BLaER1 treated with 17β-estradiol and CSF1 and Interleukin-3, amounts not matched to agents 10 nM and 100 nM (cell line): Measurements from ENCODE around the gene CRELD2.
"Not testable (repeated sequence)": the region's sequence is repeated elsewhere in the genome, so short reads cannot be mapped to it uniquely, and the experiment has no call there.

Experiments
- H3K27ac ChIP-seq, 11 experiments: shearing (Covaris generic); formaldehyde crosslinking; 2 replicates each; pipeline ENCODE4 v1.8.1; 2022
- H3K27me3 ChIP-seq, 11 experiments: shearing (Covaris generic); formaldehyde crosslinking; 2 replicates each; pipeline ENCODE4 v1.8.1; 2022
- H3K36me3 ChIP-seq, 11 experiments: shearing (Covaris generic); formaldehyde crosslinking; 2 replicates each; pipeline ENCODE4 v1.8.1; 2022
- H3K4me1 ChIP-seq, 10 experiments: shearing (Covaris generic); formaldehyde crosslinking; 2 replicates each; pipeline ENCODE4 v1.8.1; 2022
- H3K4me2 ChIP-seq, 11 experiments: shearing (Covaris generic); formaldehyde crosslinking; 2 replicates each; pipeline ENCODE4 v1.8.1; 2022
- H3K4me3 ChIP-seq, 10 experiments: shearing (Covaris generic); formaldehyde crosslinking; 2 replicates each; pipeline ENCODE4 v1.8.1; 2022
- H3K9ac ChIP-seq, 11 experiments: shearing (Covaris generic); formaldehyde crosslinking; 2 replicates each; pipeline ENCODE4 v1.8.1; 2022
- H3K9me3 ChIP-seq, 11 experiments: shearing (Covaris generic); formaldehyde crosslinking; replicated peaks in 1 of 11; 2 replicates each; pipeline ENCODE4 v1.8.1; 2022
- H4K20me1 ChIP-seq, 11 experiments: shearing (Covaris generic); formaldehyde crosslinking; 2 replicates each; pipeline ENCODE4 v1.8.1; 2022
- Cebpa-rat ChIP-seq, 11 experiments: shearing (Covaris generic); IDR thresholded peaks; 2 replicates each; pipeline ENCODE4 v1.8.1; 2022

The CRELD2 gene

DNA sequence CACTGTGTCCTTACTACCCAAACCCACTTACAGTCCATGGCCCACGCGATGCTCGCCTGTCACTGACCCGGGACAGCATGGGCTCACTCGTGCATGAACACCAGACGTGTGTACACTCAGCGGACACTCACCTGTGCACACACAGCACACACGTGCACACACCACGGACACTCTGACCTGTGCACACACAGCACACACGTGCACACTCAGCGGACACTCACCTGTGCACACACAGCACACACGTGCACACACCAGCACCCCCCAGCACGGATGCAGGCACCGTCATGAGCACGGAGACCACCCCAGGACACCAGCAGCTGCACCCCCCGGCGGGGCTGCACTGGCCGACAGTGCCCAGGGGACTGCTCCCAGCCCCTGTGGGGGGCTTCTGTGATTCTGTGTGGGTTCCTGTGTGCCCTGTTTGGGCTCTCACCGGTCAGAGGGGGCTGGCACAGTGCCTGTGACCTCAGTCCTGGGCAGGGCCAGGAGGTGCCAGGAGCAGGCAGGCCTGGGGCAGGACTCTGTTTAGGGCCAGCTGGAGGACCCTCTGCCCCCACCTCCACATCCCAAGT is 20.2 kb downstream of the CRELD2 start:
- H3K27ac ChIP-seq: no peak overlapping the region; a peak in 1 of 22 replicates
- H3K9me3 ChIP-seq: peaks cover 7 to 23% (median 17%) of the 10 kb centered on the region in 11 experiments; a peak in 18 of 22 replicates
- no peak for TF ChIP-seq Cebpa-rat (IDR thresholded peaks at IDR 0.05)
- H3K27me3 ChIP-seq: no peaks in the 10 kb centered on the region
- H3K4me1 ChIP-seq: peaks cover 37 to 59% (median 49%) of the 10 kb centered on the region in 10 experiments
- H4K20me1 ChIP-seq: no peaks in the 10 kb centered on the region
- 0 out of 22 replicates have a peak overlapping the region, but pooled peaks of 1 of the 11 experiments have one; percentile 74 for H3K9ac ChIP-seq
- H3K4me3 ChIP-seq: no peak overlapping the region
- no peaks in the 10 kb centered on the region; a peak in 1 of 22 replicates for H3K36me3 ChIP-seq
- peak overlapping the region; percentile 90 to 98 (median 96); a peak in 18 of 22 replicates for H3K4me2 ChIP-seq

DNA sequence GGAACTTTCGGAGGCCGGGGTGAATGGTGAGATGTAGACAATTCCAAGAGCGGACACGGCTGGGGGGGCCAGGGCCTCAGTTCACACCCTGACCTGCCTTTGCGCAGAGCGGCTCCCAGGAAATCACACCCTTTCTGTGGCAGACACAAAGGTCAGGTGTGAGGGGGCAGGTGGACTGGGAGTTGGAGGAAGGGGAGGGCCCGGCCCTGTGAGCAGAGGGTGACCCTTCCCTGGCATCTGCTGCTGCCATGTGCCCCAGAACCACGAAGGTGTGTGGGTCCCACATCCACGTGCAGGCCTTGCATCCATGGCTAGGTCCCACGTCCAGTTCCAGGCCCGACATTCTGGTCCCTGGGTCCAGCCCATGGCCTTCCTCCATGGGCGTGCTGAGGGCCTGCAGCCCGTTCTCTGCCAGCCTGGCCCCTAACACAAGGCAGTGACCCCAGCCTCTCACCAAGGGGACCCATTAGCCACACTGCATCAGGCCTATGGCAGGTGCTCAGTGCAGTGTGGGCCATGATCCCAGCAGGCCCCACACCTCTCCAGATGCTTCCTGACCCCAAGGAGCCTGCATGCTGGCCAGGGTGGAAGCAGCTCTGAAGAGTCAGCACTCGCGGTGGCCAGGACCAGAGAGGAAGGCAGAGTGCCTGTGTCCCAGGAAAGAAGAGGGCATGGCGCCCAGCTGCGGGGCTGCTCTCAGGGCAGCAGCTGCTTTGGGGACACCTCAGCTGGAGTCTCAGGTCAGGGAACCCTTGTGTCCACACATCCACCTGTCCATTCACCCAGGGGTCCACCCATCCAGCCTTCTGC is 23.3 kb downstream of the CRELD2 start:
- Histone ChIP-seq H4K20me1 (no peaks in the 10 kb centered on the region), H3K27me3 (no peaks in the 10 kb centered on the region), H3K4me1 (peaks cover 23 to 64% (median 45%) of the 10 kb centered on the region in 10 experiments)

DNA sequence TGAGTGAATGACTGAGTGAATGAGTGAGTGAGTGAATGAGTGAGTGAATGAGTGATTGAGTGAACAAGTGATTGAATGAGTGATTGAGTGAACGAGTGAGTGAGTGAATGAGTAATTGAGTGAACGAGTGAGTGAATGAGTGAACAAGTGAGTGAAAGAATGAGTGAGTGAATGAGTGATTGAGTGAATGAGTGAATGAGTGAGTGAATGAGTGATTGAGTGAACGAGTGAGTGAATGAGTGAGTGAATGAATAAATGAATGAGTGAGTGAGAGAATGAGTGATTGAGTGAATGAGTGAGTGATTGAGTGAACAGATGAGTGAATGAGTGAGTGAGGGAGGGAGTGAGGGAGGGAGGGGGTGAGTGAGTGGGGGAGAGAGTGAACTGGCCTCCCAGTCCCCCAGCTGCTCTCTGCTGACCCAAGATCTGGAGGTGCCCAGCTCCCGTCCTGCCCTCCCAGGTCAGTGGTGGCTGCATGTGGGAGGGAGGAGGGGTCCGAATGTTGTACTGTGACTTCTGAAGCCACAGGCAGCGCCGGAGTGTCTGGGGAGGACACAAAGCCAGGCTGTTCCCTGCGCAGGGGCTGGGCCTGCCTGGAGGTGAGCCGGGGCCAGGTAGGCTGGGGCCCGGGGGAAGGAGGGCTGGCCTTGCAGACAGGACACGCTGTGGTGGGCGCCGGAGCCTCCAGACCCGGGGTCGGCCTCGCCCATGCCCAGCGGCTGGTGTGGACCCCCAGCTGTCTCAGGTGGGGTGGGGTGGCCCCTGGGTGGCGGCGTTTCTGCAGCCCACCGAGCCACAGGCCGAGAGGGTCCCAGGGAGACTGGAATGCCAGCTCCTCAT is 24.4 kb downstream of the CRELD2 start:
- Histone ChIP-seq H3K27me3 (no peaks in the 10 kb centered on the region), H3K27ac (no peak overlapping the region), H4K20me1 (peaks cover 0 to under 1% (median 0%) of the 10 kb centered on the region in 11 experiments; a peak in 1 of 22 replicates), H3K9me3 (peaks cover 7 to 23% (median 17%) of the 10 kb centered on the region in 11 experiments; a peak in 18 of 22 replicates), H3K4me1 (peaks cover 12 to 64% (median 45%) of the 10 kb centered on the region in 10 experiments), H3K4me2 (0 out of 22 replicates have a peak overlapping the region, but pooled peaks of 1 of the 11 experiments have one; percentile 0), H3K36me3 (no peaks in the 10 kb centered on the region; a peak in 1 of 22 replicates), H3K4me3 (no peak overlapping the region), H3K9ac (no peak overlapping the region)
- no peak for TF ChIP-seq Cebpa-rat (IDR thresholded peaks at IDR 0.05)

More for the DNA sequence above, 23.3 kb downstream of the CRELD2 start:
- Histone ChIP-seq H3K9ac (no peak overlapping the region), H3K27ac (no peak overlapping the region), H3K4me3 (no peak overlapping the region), H3K4me2 (no peak overlapping the region), H3K9me3 (peaks cover 7 to 23% (median 17%) of the 10 kb centered on the region in 11 experiments; a peak in 18 of 22 replicates), H3K36me3 (no peaks in the 10 kb centered on the region; a peak in 1 of 22 replicates)
- TF ChIP-seq Cebpa-rat (IDR thresholded peaks at IDR 0.05): no peak

DNA sequence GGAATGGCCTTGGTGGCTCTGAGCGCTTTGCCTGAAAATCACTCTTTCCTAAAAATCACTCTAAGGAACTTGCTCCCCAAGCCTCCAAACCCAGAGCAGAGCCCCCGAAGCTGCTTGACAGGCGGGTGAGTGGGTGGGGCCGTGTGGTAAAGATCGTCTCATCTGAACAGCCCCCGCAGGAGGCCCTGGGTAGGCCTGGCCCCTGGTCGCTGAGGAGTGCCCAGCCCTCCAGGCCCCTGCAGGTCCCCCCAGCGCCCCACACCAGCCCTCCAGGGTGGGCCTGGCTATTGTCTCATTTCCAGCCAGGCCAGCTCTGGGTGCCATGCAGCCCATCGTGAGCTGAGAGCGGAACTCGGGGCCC is 25.0 kb downstream of the CRELD2 start:
- Histone ChIP-seq H3K4me1 (peaks cover 6 to 64% (median 45%) of the 10 kb centered on the region in 10 experiments; a peak in 19 of 20 replicates), H3K4me3 (no peak overlapping the region), H3K36me3 (no peaks in the 10 kb centered on the region; a peak in 1 of 22 replicates), H3K9me3 (peaks cover 7 to 23% (median 17%) of the 10 kb centered on the region in 11 experiments; a peak in 18 of 22 replicates), H3K27me3 (no peaks in the 10 kb centered on the region), H4K20me1 (peaks cover 0 to 5% (median 0%) of the 10 kb centered on the region in 11 experiments; a peak in 2 of 22 replicates), H3K4me2 (0 out of 22 replicates have a peak overlapping the region, but pooled peaks of 1 of the 11 experiments have one; percentile 0), H3K9ac (no peak overlapping the region), H3K27ac (no peak overlapping the region)
- TF ChIP-seq Cebpa-rat (IDR thresholded peaks at IDR 0.05): no peak

DNA sequence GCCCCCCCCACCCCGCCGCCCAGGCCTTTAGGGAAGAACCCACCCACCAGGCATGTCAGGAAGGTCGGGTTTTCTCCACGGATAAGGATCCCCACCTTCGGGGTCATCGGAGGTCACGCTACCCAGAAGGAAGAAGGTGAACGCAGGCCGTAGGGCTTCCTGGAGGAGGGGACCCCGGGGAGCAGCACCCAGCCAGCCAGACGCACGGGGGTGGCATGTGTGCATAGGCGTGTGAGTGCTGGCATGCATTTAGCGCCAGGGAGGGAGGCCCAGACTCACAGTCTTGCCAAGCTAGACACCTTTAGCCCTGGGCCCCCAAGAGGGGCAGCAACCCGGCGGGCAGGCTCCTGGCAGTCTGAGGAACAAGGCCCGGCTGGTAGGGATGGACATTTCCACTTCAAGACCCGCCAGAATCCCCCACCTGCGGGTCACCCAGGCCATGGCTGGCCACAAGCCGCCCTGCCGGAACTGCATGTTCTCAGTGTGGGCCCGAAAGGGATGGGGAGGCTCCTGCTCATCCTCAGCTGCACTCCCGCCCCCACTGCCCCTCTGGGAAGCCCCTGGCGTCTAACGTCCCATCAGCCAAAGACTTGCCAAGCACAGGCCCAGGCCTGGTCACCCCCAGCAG is 25.5 kb downstream of the CRELD2 start:
- H3K4me1 ChIP-seq: peaks cover 1 to 64% (median 45%) of the 10 kb centered on the region in 10 experiments; a peak in 19 of 20 replicates
- peaks cover 7 to 23% (median 17%) of the 10 kb centered on the region in 11 experiments; a peak in 18 of 22 replicates for H3K9me3 ChIP-seq
- H3K4me3 ChIP-seq: no peak overlapping the region
- 0 out of 22 replicates have a peak overlapping the region, but pooled peaks of 1 of the 11 experiments have one; percentile 7 for H3K4me2 ChIP-seq
- H4K20me1 ChIP-seq: peaks cover 0 to 5% (median 0%) of the 10 kb centered on the region in 11 experiments; a peak in 2 of 22 replicates
- H3K27ac ChIP-seq: peak overlapping the region in 8 of 11 experiments; percentile 13 to 50 (median 30); a peak in 10 of 22 replicates
- TF ChIP-seq Cebpa-rat (IDR thresholded peaks at IDR 0.05): no peak
- no peaks in the 10 kb centered on the region for H3K27me3 ChIP-seq
- H3K36me3 ChIP-seq: no peaks in the 10 kb centered on the region; a peak in 1 of 22 replicates
- H3K9ac ChIP-seq: no peak overlapping the region

DNA sequence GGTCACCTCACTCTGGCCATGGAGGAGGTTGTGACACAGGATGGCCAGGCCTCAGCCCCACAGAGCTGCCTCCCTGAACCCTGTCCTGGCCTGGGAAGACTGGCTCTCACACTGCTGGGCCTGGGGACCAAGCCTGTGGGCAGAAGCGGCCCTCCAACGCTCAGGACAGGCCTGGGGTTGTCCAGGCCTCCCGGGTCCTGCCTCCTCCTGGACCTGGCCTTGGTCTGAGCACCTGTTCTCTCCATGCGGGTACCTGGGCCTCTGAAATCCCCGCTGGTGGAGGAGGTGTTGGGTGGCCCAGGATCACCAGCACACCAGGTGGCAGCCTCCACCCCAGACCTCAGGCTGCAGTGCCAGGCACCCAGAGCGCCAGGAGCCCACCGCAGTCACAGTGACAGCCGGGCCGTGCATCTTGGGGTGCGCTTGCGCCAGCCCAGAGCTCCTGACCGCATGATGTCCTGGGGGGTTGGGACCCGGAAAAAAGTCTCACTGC is 26.0 kb downstream of the CRELD2 start:
- H3K9ac ChIP-seq: no peak overlapping the region
- peaks cover 0 to 64% (median 44%) of the 10 kb centered on the region in 10 experiments; a peak in 19 of 20 replicates for H3K4me1 ChIP-seq
- no peak overlapping the region for H3K4me3 ChIP-seq
- no peak for TF ChIP-seq Cebpa-rat (IDR thresholded peaks at IDR 0.05)
- H3K27me3 ChIP-seq: no peaks in the 10 kb centered on the region
- peaks cover 7 to 22% (median 17%) of the 10 kb centered on the region in 11 experiments; a peak in 18 of 22 replicates for H3K9me3 ChIP-seq
- no peaks in the 10 kb centered on the region; a peak in 1 of 22 replicates for H3K36me3 ChIP-seq
- H4K20me1 ChIP-seq: peaks cover 0 to 5% (median 0%) of the 10 kb centered on the region in 11 experiments; a peak in 2 of 22 replicates
- 0 out of 22 replicates have a peak overlapping the region, but pooled peaks of 1 of the 11 experiments have one; percentile 7 for H3K4me2 ChIP-seq
- H3K27ac ChIP-seq: peak overlapping the region in 8 of 11 experiments; percentile 13 to 50 (median 30); a peak in 11 of 22 replicates

DNA sequence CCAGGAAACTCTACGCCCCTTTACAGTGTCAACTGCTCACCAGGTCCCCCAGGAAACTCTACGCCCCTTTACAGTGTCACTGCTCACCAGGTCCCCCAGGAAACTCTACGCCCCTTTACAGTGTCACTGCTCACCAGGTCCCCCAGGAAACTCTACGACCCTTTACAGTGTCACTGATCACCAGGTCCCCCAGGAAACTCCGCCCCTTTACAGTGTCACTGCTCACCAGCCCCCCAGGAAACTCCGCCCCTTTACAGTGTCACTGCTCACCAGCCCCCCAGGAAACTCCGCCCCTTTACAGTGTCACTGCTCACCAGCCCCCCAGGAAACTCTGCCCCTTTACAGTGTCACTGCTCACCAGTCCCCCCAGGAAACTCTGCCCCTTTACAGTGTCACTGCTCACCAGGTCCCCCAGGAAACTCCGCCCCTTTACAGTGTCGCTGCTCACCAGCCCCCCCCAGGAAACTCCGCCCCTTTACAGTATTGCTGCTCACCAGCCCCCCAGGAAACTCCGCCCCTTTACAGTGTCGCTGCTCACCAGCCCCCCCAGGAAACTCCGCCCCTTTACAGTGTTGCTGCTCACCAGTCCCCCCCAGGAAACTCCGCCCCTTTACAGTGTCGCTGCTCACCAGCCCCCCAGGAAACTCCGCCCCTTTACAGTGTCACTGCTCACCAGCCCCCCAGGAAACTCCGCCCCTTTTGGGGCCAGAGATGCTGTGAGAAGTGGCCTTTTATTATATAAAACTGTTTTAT is 26.8 kb downstream of the CRELD2 start:
- not testable (repeated sequence) for H3K36me3 ChIP-seq, H3K27me3 ChIP-seq, H3K4me3 ChIP-seq, H4K20me1 ChIP-seq
- peak overlapping the region in 1 of 11 experiments; percentile 11; a peak in 1 of 22 replicates for H3K9ac ChIP-seq
- H3K9me3 ChIP-seq: peaks cover 7 to 18% (median 15%) of the 10 kb centered on the region in 11 experiments; a peak in 18 of 22 replicates
- peaks cover 0 to 66% (median 41%) of the 10 kb centered on the region in 10 experiments; a peak in 19 of 20 replicates for H3K4me1 ChIP-seq
- H3K4me2 ChIP-seq: peak overlapping the region in 10 of 11 experiments; percentile 4 to 66 (median 42); a peak in 18 of 22 replicates
- peak overlapping the region in 4 of 11 experiments; percentile 27 to 54 (median 38); a peak in 4 of 22 replicates for H3K27ac ChIP-seq
